Uterus (tissue), 2 donors: Measurements from ENCODE around the gene SRC.

Source experiments
- CTCF ChIP-seq, 4 experiments: fragments of 200-600 bp in 2 of 4; fragments of 450-650 bp in 2 of 4; sonication (generic) in 2 of 4; IDR thresholded peaks; one replicate each; pipeline ENCODE4 v1.5.1; 2016 to 2019; ENCODE audit warnings: antibody characterized with exemption in 4 of 4, mild to moderate bottlenecking in 2 of 4, moderate library complexity in 1 of 4
- POLR2A ChIP-seq, 2 donors: fragments of 450-650 bp; IDR thresholded peaks; one replicate each; pipeline ENCODE4 v1.6.1; 2016; ENCODE audit warnings: antibody characterized with exemption in 2 of 2, mild to moderate bottlenecking in 1 of 2, moderate library complexity in 1 of 2

GRCh38 chr20:37447688-37448087 lies 101.7 kb downstream of the SRC start:
- no peak for TF ChIP-seq CTCF (IDR thresholded peaks at IDR 0.05)
- no peak for TF ChIP-seq POLR2A (IDR thresholded peaks at IDR 0.05)
